Upper lobe of right lung (tissue), 1 donor: Measurements from ENCODE around the gene DHRSX. TPM values are rescaled to one million over a fixed set of nuclear protein-coding genes. Genes with fewer than 3 reads are reported as not detected.

ENCODE experiments used
- ATAC-seq: fragments of 200-7000 bp; cut with Tn5 transposase; one replicate; pipeline ENCODE4 v1.9.1; 2020; ENCODE audit warnings: mild to moderate bottlenecking, moderate library complexity
- DNase-seq: peaks from one replicate; pipeline ENCODE4 v3.0.0-alpha.2; 2020
- H3K27ac ChIP-seq: fragments of 200-600 bp; one replicate; pipeline ENCODE4 v1.8.0; 2022
- H3K27me3 ChIP-seq: fragments of 200-600 bp; one replicate; pipeline ENCODE4 v1.8.0; 2022; ENCODE audit warnings: mild to moderate bottlenecking
- H3K36me3 ChIP-seq: fragments of 200-600 bp; one replicate; pipeline ENCODE4 v1.8.0; 2022
- H3K4me1 ChIP-seq: fragments of 200-600 bp; one replicate; pipeline ENCODE4 v1.8.0; 2022
- H3K4me3 ChIP-seq: fragments of 200-600 bp; one replicate; pipeline ENCODE4 v1.8.0; 2022; ENCODE audit warnings: mild to moderate bottlenecking
- H3K9me3 ChIP-seq: fragments of 200-600 bp; one replicate; pipeline ENCODE4 v1.8.0; 2022
- CTCF ChIP-seq: fragments of 200-600 bp; IDR thresholded peaks from one replicate; pipeline ENCODE4 v1.8.0; 2022; ENCODE audit warnings: antibody characterized with exemption
- intact Hi-C: fragments of 100-400 bp; cut with DNase I; formaldehyde crosslinking; loops from one replicate; pipeline ENCODE4 v1.11.0; 2022
- total RNA-seq: library from RNA; stranded (reverse); fragmentation: NEBNext Ultra II Directional; extraction: Animal tissue kit (Norgen Biotek cat#: 25700); gene quantifications from one replicate; pipeline ENCODE4 v1.2.1, GENCODE V29; 2021
- donor health status: DM: no; HTN: yes; CAD: no; lungs with severe emphysema.

DHRSX gene
- total RNA-seq, 1 donor from 2014 or later = 34.8 TPM

GRCh38 chrX:2318371-2318770, 182.4 kb downstream of the DHRSX start:
- ATAC-seq (no peak), DNase-seq (no peak)
- Histone ChIP-seq H3K27me3 (no peaks in the 10 kb centered on the region), H3K27ac (no peak overlapping the region), H3K4me3 (no peak overlapping the region), H3K36me3 (no peaks in the 10 kb centered on the region), H3K4me1 (peaks cover 4% of the 10 kb centered on the region), H3K9me3 (no peaks in the 10 kb centered on the region)
- no peak for TF ChIP-seq CTCF
- intact Hi-C loops = no loop called here

- Histone ChIP-seq H3K27me3 (no peaks in the 10 kb centered on the region), H3K27ac (no peak overlapping the region), H3K4me1 (peaks cover 4% of the 10 kb centered on the region), H3K4me3 (no peak overlapping the region), H3K36me3 (no peaks in the 10 kb centered on the region), H3K9me3 (no peaks in the 10 kb centered on the region)
- TF ChIP-seq CTCF = no peak
- intact Hi-C loops = no loop called here
- ATAC-seq (no peak), DNase-seq (no peak)
Measured at GRCh38 chrX:2317527-2318055, 183.2 kb downstream of the DHRSX start.

- Histone ChIP-seq H3K4me3 (no peak overlapping the region), H3K27me3 (no peaks in the 10 kb centered on the region), H3K36me3 (no peaks in the 10 kb centered on the region), H3K27ac (no peak overlapping the region), H3K9me3 (no peaks in the 10 kb centered on the region), H3K4me1 (peaks cover 4% of the 10 kb centered on the region)
- DNase-seq (no peak), ATAC-seq (no peak)
- intact Hi-C loops = no loop called here
- no peak for TF ChIP-seq CTCF
Measured at GRCh38 chrX:2316534-2316933, 184.2 kb downstream of the DHRSX start.

- TF ChIP-seq CTCF = no peak
- Histone ChIP-seq H3K27ac (no peak overlapping the region), H3K4me1 (no peaks in the 10 kb centered on the region), H3K9me3 (no peaks in the 10 kb centered on the region), H3K36me3 (no peaks in the 10 kb centered on the region), H3K4me3 (no peak overlapping the region), H3K27me3 (no peaks in the 10 kb centered on the region)
- DNase-seq (no peak), ATAC-seq (no peak)
- intact Hi-C loops = no loop called here
Measured at GRCh38 chrX:2315434-2315833, 185.3 kb downstream of the DHRSX start.

- DNase-seq (no peak), ATAC-seq (no peak)
- Histone ChIP-seq H3K4me1 (no peaks in the 10 kb centered on the region), H3K27me3 (no peaks in the 10 kb centered on the region), H3K4me3 (no peak overlapping the region), H3K9me3 (no peaks in the 10 kb centered on the region), H3K27ac (no peak overlapping the region), H3K36me3 (no peaks in the 10 kb centered on the region)
- intact Hi-C loops = no loop called here
- no peak for TF ChIP-seq CTCF
Measured at GRCh38 chrX:2314831-2315365, 185.9 kb downstream of the DHRSX start.
